ENCODE measurements around the gene APEH.

DNA sequence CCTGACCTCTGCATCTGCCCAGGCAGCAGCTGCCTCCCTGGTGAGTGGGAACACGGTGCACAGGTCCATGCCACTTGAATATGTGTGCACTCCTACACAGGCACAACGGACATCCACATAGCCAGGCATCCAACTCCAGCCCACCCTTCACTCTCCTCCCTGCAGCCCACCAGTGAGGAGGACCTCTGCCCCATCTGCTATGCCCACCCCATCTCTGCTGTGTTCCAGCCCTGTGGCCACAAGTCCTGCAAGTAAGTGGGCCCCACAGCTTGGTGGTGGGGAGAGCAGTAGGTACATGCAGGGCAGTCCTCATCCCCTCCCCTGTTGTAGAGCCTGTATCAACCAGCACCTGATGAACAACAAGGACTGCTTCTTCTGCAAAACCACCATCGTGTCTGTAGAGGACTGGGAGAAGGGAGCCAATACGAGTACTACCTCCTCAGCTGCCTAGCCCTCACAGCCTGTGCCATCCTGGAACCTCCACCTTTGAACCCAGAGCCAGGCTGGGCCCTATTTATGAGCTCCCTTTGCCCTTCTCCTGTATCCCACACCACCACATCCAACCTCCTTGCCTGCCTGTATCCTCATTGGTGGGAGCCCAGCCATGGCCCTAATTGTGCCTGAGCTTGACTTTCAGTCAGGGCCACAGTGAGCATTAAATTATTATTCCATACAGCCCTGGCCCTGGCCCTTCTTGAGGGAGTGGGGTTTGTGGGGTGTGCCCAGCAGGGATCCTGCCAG is 46.9 kb downstream of the APEH start:
- TF ChIP-seq, protein P1, sequence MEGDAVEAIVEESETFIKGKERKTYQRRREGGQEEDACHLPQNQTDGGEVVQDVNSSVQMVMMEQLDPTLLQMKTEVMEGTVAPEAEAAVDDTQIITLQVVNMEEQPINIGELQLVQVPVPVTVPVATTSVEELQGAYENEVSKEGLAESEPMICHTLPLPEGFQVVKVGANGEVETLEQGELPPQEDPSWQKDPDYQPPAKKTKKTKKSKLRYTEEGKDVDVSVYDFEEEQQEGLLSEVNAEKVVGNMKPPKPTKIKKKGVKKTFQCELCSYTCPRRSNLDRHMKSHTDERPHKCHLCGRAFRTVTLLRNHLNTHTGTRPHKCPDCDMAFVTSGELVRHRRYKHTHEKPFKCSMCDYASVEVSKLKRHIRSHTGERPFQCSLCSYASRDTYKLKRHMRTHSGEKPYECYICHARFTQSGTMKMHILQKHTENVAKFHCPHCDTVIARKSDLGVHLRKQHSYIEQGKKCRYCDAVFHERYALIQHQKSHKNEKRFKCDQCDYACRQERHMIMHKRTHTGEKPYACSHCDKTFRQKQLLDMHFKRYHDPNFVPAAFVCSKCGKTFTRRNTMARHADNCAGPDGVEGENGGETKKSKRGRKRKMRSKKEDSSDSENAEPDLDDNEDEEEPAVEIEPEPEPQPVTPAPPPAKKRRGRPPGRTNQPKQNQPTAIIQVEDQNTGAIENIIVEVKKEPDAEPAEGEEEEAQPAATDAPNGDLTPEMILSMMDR (IDR thresholded peaks at IDR 0.05): no peak
- TF ChIP-seq JUN (IDR thresholded peaks at IDR 0.05): no peak
- no peak for TF ChIP-seq POLR2A (IDR thresholded peaks at IDR 0.05; ENCODE audit: low read length)
- TF ChIP-seq POLR2AphosphoS2 (conservative IDR thresholded peaks at IDR 0.05; ENCODE audit: low read length): no peak
- no peak for TF ChIP-seq CHD2 (IDR thresholded peaks at IDR 0.05; ENCODE audit: low read length, partially characterized antibody)
- TF ChIP-seq MAZ (IDR thresholded peaks at IDR 0.05; ENCODE audit: borderline replicate concordance, low read depth, low read length): no peak
- TF ChIP-seq KDM5A (IDR thresholded peaks at IDR 0.05): no peak
- TF ChIP-seq SREBF2 (IDR thresholded peaks at IDR 0.05): no peak
- TF ChIP-seq, protein P2, sequence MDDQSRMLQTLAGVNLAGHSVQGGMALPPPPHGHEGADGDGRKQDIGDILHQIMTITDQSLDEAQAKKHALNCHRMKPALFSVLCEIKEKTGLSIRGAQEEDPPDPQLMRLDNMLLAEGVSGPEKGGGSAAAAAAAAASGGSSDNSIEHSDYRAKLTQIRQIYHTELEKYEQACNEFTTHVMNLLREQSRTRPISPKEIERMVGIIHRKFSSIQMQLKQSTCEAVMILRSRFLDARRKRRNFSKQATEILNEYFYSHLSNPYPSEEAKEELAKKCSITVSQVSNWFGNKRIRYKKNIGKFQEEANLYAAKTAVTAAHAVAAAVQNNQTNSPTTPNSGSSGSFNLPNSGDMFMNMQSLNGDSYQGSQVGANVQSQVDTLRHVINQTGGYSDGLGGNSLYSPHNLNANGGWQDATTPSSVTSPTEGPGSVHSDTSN (IDR thresholded peaks at IDR 0.05): no peak

All from A549 (cell line).